SK-N-SH treated with all-trans-retinoic acid at 6 μM for 48 hours (cell line): ENCODE measurements around the gene CDT1.

Experiments used
- ATAC-seq: fragments of 200-7000 bp; cut with Tn5 transposase; 3 replicates; pipeline ENCODE4 v1.9.1; 2020; ENCODE audit warnings: mild to moderate bottlenecking, moderate library complexity
- ARNTL ChIP-seq: fragments of 450-650 bp; formaldehyde crosslinking; IDR thresholded peaks from 2 replicates; pipeline ENCODE4 v1.5.0; 2020; ENCODE audit warnings: low read depth, mild to moderate bottlenecking, moderate library complexity, borderline replicate concordance
- BACH2 ChIP-seq: fragments of 250-450 bp; sonication (Bioruptor Pico); IDR thresholded peaks from 2 replicates; pipeline ENCODE4 v1.9.0; 2021; ENCODE audit warnings: mild to moderate bottlenecking, borderline replicate concordance
- CREB5 ChIP-seq: fragments of 250-450 bp; sonication (Bioruptor Pico); IDR thresholded peaks from 2 replicates; pipeline ENCODE4 v1.5.1; 2020; ENCODE audit warnings: low read depth, mild to moderate bottlenecking, moderate library complexity
- CSDC2 ChIP-seq: fragments of 250-450 bp; sonication (Bioruptor Pico); IDR thresholded peaks from 2 replicates; pipeline ENCODE4 v1.5.0; 2020; ENCODE audit warnings: mild to moderate bottlenecking, moderate library complexity
- CSRNP3 ChIP-seq: fragments of 250-450 bp; sonication (Bioruptor Pico); IDR thresholded peaks from 2 replicates; pipeline ENCODE4 v1.5.1; 2021; ENCODE audit warnings: mild to moderate bottlenecking, moderate library complexity
- GLIS3 ChIP-seq: fragments of 250-450 bp; sonication (Bioruptor Pico); IDR thresholded peaks from 2 replicates; pipeline ENCODE4 v1.5.0; 2020; ENCODE audit warnings: mild to moderate bottlenecking, moderate library complexity
- ISL1 ChIP-seq: fragments of 250-450 bp; sonication (Bioruptor Pico); IDR thresholded peaks from 2 replicates; pipeline ENCODE4 v2.1.2; 2022; ENCODE audit warnings: mild to moderate bottlenecking, moderate library complexity
- OSR1 ChIP-seq: fragments of 250-450 bp; sonication (Bioruptor Pico); IDR thresholded peaks from 2 replicates; pipeline ENCODE4 v1.8.0; 2022; ENCODE audit warnings: moderate library complexity, mild to moderate bottlenecking, inconsistent platforms
- PATZ1 ChIP-seq: fragments of 250-450 bp; sonication (Bioruptor Pico); IDR thresholded peaks from 2 replicates; pipeline ENCODE4 v1.8.0; 2020; ENCODE audit warnings: mild to moderate bottlenecking, moderate library complexity, borderline replicate concordance
- POU6F1 ChIP-seq: fragments of 250-450 bp; sonication (Bioruptor Pico); IDR thresholded peaks from 2 replicates; pipeline ENCODE4 v1.8.0; 2021; ENCODE audit warnings: low read depth, mild to moderate bottlenecking, moderate library complexity, borderline replicate concordance
- PPARA ChIP-seq: fragments of 250-450 bp; sonication (Bioruptor Pico); IDR thresholded peaks from 2 replicates; pipeline ENCODE4 v1.5.0; 2020; ENCODE audit warnings: mild to moderate bottlenecking, borderline replicate concordance
- ZC3H10 ChIP-seq: fragments of 250-450 bp; sonication (Bioruptor Pico); IDR thresholded peaks from 2 replicates; pipeline ENCODE4 v1.5.1; 2021; ENCODE audit warnings: mild to moderate bottlenecking, moderate library complexity
- ZFP3 ChIP-seq: fragments of 250-450 bp; sonication (Bioruptor Pico); IDR thresholded peaks from 2 replicates; pipeline ENCODE4 v1.5.0; 2020; ENCODE audit warnings: mild to moderate bottlenecking, moderate library complexity
- ZFP30 ChIP-seq: fragments of 450-650 bp; formaldehyde crosslinking; IDR thresholded peaks from 2 replicates; pipeline ENCODE4 v1.5.0; 2022; ENCODE audit warnings: mild to moderate bottlenecking, moderate library complexity
- ZNF565 ChIP-seq: fragments of 450-650 bp; formaldehyde crosslinking; conservative IDR thresholded peaks from 2 replicates; pipeline ENCODE4 v1.5.0; 2020; ENCODE audit warnings: low read depth, mild to moderate bottlenecking, moderate library complexity
- ZNF70 ChIP-seq: fragments of 450-650 bp; formaldehyde crosslinking; IDR thresholded peaks from 2 replicates; pipeline ENCODE4 v1.5.0; 2020; ENCODE audit warnings: mild to moderate bottlenecking, moderate library complexity
- ZNF8 ChIP-seq: fragments of 450-650 bp; formaldehyde crosslinking; IDR thresholded peaks from 2 replicates; pipeline ENCODE4 v1.5.0; 2020; ENCODE audit warnings: mild to moderate bottlenecking, moderate library complexity

The CDT1 gene

GRCh38 chr16:88807626-88808453 is 4.3 kb downstream of the CDT1 start (continued):
- TF ChIP-seq POU6F1 (no peak), CSDC2 (CRISPR knock-in tag) (no peak), ARNTL (CRISPR knock-in tag) (no peak), ZNF565 (CRISPR knock-in tag) (no peak), CSRNP3 (no peak), ZFP3 (CRISPR knock-in tag) (no peak), PPARA (CRISPR knock-in tag) (no peak), OSR1 (CRISPR knock-in tag) (no peak), GLIS3 (CRISPR knock-in tag) (no peak), ISL1 (CRISPR knock-in tag) (no peak), ZFP30 (CRISPR knock-in tag) (no peak), CREB5 (CRISPR knock-in tag) (no peak)
- TF ChIP-seq, all 23 proteins: peak for 0

GRCh38 chr16:88809068-88809675 is 5.6 kb downstream of the CDT1 start:
- ATAC-seq, result no peak
- no peak for TF ChIP-seq POU6F1
- TF ChIP-seq OSR1 (CRISPR knock-in tag), result no peak
- TF ChIP-seq ZNF8 (CRISPR knock-in tag), result no peak

- TF ChIP-seq ZFP30 (CRISPR knock-in tag) (no peak), CSDC2 (CRISPR knock-in tag) (no peak), CSRNP3 (no peak), OSR1 (CRISPR knock-in tag) (no peak), ZNF70 (CRISPR knock-in tag) (no peak)
- no peak for ATAC-seq
Observed at GRCh38 chr16:88809676-88810165, 6.1 kb downstream of the CDT1 start.

GRCh38 chr16:88810166-88810911 is 6.8 kb downstream of the CDT1 start:
- ATAC-seq, result no peak
- TF ChIP-seq ZC3H10 (CRISPR knock-in tag), result no peak
- no peak for TF ChIP-seq GLIS3 (CRISPR knock-in tag)
- TF ChIP-seq BACH2 (CRISPR knock-in tag), result no peak
- no peak for TF ChIP-seq PATZ1 (CRISPR knock-in tag)
- TF ChIP-seq ZNF8 (CRISPR knock-in tag), result no peak
- TF ChIP-seq CSRNP3, result no peak
- TF ChIP-seq CREB5 (CRISPR knock-in tag), result no peak
- TF ChIP-seq ZFP30 (CRISPR knock-in tag), result no peak
- TF ChIP-seq PPARA (CRISPR knock-in tag), result no peak
